IPS-18a (cell line): ENCODE results near the gene SLC20A1.

Experiments
- H3K27ac ChIP-seq: one replicate; pipeline ENCODE4 v1.5.1; 2013; ENCODE audit warnings: low read length
- H3K27me3 ChIP-seq: one replicate; pipeline ENCODE4 v1.6.1; 2013; ENCODE audit warnings: mild to moderate bottlenecking, low read length; ENCODE audit not compliant: control insufficient read depth, insufficient read depth
- H3K36me3 ChIP-seq: one replicate; pipeline ENCODE4 v1.6.1; 2013; ENCODE audit warnings: low read depth, low read length; ENCODE audit not compliant: control insufficient read depth
- H3K4me1 ChIP-seq: one replicate; pipeline ENCODE4 v1.6.1; 2013; ENCODE audit warnings: low read depth, low read length; ENCODE audit not compliant: control insufficient read depth
- H3K4me3 ChIP-seq: one replicate; pipeline ENCODE4 v1.5.1; 2013; ENCODE audit warnings: low read length
- H3K9ac ChIP-seq: one replicate; pipeline ENCODE4 v1.6.1; 2013; ENCODE audit warnings: mild to moderate bottlenecking, low read length, moderate library complexity
- H3K9me3 ChIP-seq: one replicate; pipeline ENCODE4 v1.6.1; 2013; ENCODE audit warnings: low read depth, low read length; ENCODE audit not compliant: control insufficient read depth

The SLC20A1 gene

DNA sequence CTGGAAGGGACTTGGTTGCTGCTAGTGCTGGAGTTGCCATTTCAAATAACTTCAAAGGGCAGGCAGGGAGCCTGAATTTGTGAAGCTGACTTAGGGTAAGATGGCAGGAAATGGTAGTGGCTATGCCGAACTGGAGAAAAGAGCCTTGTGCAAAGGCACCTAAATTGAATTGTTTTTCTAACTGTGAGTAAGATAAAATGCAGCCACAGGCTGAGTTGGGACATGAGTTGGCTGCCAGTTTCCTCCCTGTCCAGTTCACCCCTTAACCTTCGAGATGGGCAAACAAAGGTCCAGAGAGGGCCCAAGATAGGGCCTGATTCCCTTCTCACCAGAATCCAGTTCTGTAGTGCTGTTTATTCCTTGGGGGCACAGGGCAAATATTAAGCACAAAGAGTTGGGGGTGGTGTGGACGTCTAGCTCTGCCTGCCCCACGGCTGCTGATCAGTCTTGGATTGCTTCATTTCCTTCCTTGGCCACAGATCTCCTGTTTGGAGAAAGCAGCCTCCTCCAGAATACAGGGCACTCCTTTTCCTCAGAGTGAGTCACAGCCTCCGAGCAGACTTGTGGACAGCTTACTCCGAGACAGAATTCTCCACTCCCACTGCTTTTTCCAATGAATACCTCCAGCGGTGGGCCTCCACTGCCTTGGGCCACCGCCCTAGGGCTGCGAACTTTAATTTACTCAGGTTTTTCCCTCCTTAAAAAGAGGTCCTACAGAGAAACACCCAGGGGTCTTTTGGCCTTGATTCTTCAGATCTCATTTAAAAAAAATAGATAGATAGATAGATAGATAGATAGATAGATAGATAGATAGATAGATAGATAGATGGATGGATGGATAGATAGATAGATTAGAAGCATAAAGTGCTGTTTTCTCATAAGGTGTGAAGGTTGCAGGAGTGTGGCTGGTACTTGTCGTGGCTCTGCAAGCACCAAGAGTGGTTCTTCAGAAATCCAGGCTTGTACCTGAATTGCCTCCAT lies 18.4 kb upstream of the SLC20A1 start:
- H3K27ac ChIP-seq, result no peak overlapping the region
- H3K9ac ChIP-seq, result no peak overlapping the region
- H3K27me3 ChIP-seq, result no peaks in the 10 kb centered on the region
- H3K4me1 ChIP-seq, result peaks cover 21% of the 10 kb centered on the region
- H3K9me3 ChIP-seq, result no peaks in the 10 kb centered on the region
- no peak overlapping the region for H3K4me3 ChIP-seq
- no peaks in the 10 kb centered on the region for H3K36me3 ChIP-seq

DNA sequence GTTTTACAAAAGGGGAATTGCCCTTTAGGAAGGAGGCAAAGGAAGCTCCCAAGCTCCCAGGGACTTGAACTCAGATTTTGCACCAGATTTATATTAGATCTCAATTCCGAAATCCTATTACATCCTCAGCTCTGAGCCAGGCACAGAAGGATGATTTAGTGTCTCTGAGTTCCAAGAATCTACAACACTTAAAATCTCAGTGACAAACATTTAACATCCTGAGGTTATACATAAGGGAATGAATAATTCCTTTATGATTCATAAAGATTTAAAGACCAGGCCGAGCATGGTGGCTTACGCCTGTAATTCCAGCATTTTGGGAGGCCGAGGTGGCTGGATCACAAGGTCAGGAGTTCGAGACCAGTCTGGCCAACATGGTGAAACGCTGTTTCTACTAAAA lies 16.5 kb upstream of the SLC20A1 start:
- H3K4me1 ChIP-seq, result peaks cover 21% of the 10 kb centered on the region
- H3K9ac ChIP-seq, result no peak overlapping the region
- no peaks in the 10 kb centered on the region for H3K27me3 ChIP-seq
- H3K9me3 ChIP-seq, result no peaks in the 10 kb centered on the region
- no peaks in the 10 kb centered on the region for H3K36me3 ChIP-seq
- H3K27ac ChIP-seq, result no peak overlapping the region
- no peak overlapping the region for H3K4me3 ChIP-seq

DNA sequence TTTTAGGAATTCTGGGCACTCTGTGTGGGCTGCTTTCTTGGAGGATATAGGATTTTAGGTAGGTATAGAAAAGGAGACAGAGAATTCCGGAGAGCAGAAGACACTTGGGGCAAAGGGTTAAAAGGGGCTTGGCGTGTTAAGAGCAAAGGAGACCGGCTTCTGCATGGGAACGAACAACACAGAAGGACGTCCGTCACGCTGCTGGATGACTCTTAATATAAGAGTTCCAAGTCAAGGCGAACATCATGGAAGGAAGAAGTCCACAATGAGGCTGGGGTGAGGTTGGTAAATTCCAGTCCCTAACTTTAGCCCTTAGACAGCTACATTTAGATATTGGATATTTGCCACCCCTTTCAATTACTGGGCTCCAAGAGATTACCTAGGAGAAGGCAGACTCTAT lies 15.9 kb upstream of the SLC20A1 start:
- Histone ChIP-seq H3K4me3 (no peak overlapping the region), H3K9me3 (no peaks in the 10 kb centered on the region), H3K4me1 (peaks cover 21% of the 10 kb centered on the region), H3K36me3 (no peaks in the 10 kb centered on the region), H3K27me3 (no peaks in the 10 kb centered on the region), H3K27ac (no peak overlapping the region), H3K9ac (no peak overlapping the region)

DNA sequence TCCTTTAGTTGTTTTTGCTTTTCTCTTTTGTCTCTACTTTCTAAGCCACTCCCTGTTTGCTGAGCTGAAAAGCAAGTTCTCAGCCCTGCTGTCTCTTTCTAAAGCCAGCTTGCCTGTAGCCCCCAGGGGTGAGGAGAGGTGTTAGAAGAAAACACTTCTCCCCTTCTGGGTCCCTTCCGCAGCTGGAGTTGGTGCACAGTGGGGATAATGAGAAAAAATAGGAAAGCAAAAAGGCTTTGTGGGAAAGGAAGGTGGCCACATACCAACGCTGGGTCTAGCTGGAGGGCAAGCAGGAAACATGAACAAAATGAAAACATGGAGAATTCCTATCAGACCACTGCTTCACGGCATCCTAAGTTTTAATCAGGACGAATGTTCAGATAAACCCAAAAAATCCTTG lies 15.5 kb upstream of the SLC20A1 start:
- H3K4me3 ChIP-seq, result no peak overlapping the region
- H3K27ac ChIP-seq, result no peak overlapping the region
- H3K27me3 ChIP-seq, result no peaks in the 10 kb centered on the region
- H3K36me3 ChIP-seq, result no peaks in the 10 kb centered on the region
- no peak overlapping the region for H3K9ac ChIP-seq
- H3K9me3 ChIP-seq, result no peaks in the 10 kb centered on the region
- H3K4me1 ChIP-seq, result peaks cover 21% of the 10 kb centered on the region

DNA sequence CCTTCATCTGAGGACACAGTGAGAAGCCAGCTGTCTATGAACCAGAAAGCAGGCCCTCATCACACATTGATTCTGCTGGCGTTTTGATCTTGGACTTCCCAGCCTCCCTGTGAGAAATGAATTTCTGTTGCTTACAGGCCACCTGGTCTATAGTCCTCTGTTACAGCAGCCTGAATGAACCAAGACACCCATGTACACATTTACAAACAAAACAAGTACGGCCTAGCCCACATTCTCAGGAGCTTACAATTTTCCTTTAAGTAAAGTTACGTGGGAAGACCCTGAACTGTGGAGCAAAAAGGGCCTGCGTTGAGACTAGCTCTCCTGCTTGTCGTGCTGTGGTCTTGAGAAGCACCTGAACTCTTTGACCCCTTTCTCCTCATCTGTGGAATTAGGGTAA lies 12.0 kb upstream of the SLC20A1 start:
- no peak overlapping the region for H3K9ac ChIP-seq
- no peak overlapping the region for H3K27ac ChIP-seq
- peaks cover 21% of the 10 kb centered on the region for H3K4me1 ChIP-seq
- H3K27me3 ChIP-seq, result no peaks in the 10 kb centered on the region
- H3K4me3 ChIP-seq, result no peak overlapping the region
- no peaks in the 10 kb centered on the region for H3K9me3 ChIP-seq
- no peaks in the 10 kb centered on the region for H3K36me3 ChIP-seq

DNA sequence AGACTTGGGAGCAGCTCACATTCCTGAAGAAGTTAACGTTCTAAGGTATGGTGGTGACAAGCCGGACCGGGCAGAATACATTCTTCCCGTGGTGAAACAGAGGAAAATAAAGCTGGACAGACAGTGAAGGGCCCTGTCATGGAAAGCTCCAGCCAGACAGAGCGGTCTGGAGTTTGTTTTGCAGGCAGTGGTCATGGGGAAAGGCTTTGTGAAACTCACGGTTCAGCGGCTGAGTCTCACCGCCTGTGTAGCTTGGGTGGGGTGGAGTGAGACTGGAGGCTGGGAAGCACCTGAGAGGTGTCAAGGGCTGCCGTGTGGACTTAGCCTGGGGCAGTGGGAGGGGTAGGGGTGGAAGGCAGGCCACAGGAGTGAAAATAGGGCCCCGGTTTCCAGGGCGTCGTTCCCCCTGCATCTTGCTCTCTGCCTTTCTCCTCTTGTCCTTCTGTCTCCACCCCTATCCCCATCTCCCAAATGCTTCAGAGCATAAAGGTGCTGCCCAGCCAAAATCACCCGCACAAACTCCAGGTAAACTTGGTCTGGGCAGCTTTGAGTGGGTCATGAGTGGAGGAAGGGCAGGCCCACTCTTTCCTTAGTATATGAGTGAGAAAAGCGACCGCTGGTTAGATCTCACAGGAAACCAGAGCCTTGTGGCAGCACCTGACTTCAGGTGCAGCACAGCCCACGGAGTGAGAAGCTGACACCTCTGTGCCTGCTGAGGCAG lies 11.4 kb upstream of the SLC20A1 start:
- H3K27me3 ChIP-seq, result no peaks in the 10 kb centered on the region
- H3K4me1 ChIP-seq, result peaks cover 21% of the 10 kb centered on the region
- no peaks in the 10 kb centered on the region for H3K36me3 ChIP-seq
- H3K4me3 ChIP-seq, result no peak overlapping the region
- H3K9ac ChIP-seq, result no peak overlapping the region
- H3K9me3 ChIP-seq, result no peaks in the 10 kb centered on the region
- no peak overlapping the region for H3K27ac ChIP-seq

DNA sequence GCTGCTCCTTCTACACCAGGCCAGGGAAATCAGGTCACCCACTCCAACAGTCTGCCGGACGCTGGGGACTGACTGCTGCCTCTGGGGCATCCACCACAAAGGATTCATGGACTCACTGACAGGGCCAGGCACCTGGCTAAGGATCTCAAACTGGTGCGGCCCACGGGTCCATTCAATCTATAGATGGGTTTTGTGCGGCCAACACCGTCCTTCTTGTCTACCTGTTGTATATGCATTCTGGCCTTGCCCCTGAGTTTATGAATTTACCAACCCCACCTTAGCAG lies 10.9 kb upstream of the SLC20A1 start:
- Histone ChIP-seq H3K27ac (no peak overlapping the region), H3K9me3 (no peaks in the 10 kb centered on the region), H3K27me3 (no peaks in the 10 kb centered on the region)

DNA sequence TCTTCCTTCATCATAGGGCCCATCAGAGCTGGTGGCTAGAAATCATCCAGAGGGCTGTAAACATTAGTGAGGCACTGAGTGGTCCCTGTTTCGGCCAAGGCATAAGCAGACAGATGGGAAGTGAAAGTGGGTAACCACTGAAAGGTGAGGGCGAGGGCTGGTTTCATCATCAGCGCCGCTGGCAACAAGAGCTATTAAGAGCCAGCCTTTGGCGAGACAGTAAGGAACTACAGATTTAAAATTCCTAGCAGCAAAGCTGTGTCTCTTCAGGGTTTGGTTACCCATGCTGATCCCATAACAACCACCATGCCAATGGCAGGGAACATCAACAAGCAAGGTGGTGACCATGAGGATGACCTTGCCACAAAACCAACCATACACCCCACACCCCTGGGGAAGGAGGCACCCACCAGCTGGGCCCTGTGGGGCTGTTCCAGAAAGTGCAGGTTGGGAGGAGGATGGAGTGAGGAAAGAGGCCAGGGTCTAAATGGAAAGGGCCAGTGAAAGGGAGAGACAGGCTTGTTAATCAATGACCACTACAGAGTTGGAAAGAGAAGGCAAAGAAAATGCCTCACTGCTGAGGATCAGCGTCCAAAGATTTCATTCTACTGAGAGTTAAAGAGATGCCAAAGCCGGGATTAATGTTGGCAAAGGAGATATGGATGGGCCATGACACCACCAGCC lies 9.0 kb upstream of the SLC20A1 start:
- Histone ChIP-seq H3K27ac (no peak overlapping the region), H3K9me3 (no peaks in the 10 kb centered on the region), H3K9ac (no peak overlapping the region), H3K27me3 (no peaks in the 10 kb centered on the region), H3K4me1 (peaks cover 2% of the 10 kb centered on the region), H3K36me3 (no peaks in the 10 kb centered on the region), H3K4me3 (no peak overlapping the region)

More for the DNA sequence above, 10.9 kb upstream of the SLC20A1 start:
- Histone ChIP-seq H3K9ac (no peak overlapping the region), H3K4me3 (no peak overlapping the region), H3K4me1 (peaks cover 20% of the 10 kb centered on the region), H3K36me3 (no peaks in the 10 kb centered on the region)

DNA sequence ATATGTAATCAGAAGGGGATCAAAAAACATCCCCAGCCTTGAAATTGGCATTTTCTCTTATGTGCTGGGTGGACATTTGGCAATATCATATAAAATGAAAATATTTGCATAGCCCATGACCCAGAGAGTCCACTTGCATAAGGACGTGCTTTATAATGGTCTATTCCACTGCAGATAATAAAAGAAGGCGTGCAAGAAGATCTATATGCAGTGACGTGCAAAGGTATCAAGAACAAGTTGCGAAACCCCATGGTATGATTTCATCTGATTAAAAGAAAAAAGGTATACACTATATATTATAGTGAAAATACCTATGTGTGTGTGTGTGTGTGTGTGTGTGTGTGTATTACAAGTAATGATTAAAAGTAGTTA lies 8.5 kb upstream of the SLC20A1 start:
- Histone ChIP-seq H3K4me1 (no peaks in the 10 kb centered on the region), H3K4me3 (no peak overlapping the region), H3K36me3 (no peaks in the 10 kb centered on the region), H3K27me3 (no peaks in the 10 kb centered on the region), H3K9ac (no peak overlapping the region), H3K9me3 (no peaks in the 10 kb centered on the region), H3K27ac (no peak overlapping the region)

DNA sequence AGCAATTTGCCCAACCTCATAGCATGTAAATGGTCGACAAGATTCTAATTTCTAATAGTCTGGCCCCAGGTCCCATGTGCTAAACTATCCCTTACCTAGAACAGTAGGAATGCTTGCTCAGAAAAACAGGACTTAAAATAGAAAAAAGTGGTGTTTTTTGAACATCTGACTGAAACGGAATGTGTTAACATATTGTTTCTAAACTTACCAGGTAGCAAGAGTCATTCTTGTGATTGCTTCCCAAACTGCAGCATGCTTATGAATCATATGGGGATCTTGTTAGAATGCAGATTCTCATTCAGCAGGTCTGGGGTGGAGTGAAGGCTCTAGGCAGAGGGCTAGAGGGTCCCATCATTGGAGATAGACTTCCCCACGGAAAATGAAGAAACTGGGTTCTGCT lies 5.8 kb upstream of the SLC20A1 start:
- no peaks in the 10 kb centered on the region for H3K9me3 ChIP-seq
- H3K27ac ChIP-seq, result no peak overlapping the region
- no peaks in the 10 kb centered on the region for H3K36me3 ChIP-seq
- no peak overlapping the region for H3K9ac ChIP-seq
- H3K27me3 ChIP-seq, result peaks cover 14% of the 10 kb centered on the region
- H3K4me1 ChIP-seq, result peaks cover 9% of the 10 kb centered on the region
- no peak overlapping the region for H3K4me3 ChIP-seq

DNA sequence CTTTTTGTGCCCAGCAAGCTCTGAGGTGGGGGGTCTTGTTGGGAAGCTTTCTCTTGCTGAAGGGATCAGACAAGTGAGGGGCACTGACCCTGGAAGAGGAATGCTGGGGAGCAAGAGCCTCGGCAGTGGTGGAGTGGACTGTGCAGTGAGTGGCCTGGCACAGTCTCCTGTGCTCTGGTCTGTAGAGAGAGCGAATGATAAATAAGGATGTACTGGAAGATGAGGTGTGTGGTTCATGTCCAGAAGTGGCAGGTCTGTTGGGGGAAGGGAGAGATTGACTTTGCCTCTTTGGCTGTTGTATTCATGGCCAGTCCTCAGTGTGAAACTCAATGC lies 5.3 kb upstream of the SLC20A1 start:
- Histone ChIP-seq H3K4me3 (no peak overlapping the region), H3K9me3 (no peaks in the 10 kb centered on the region), H3K36me3 (no peaks in the 10 kb centered on the region), H3K4me1 (peaks cover 9% of the 10 kb centered on the region), H3K27ac (no peak overlapping the region), H3K27me3 (peaks cover 14% of the 10 kb centered on the region), H3K9ac (no peak overlapping the region)
